NCI-H748 treated with DMSO at 0.1 percent for 48 hours (cell line): Measurements from ENCODE around the gene ADNP.
"Not testable (repeated sequence)": the region's sequence is repeated elsewhere in the genome, so short reads cannot be mapped to it uniquely, and the experiment has no call there.

Source experiments
- DNase-seq: peaks from one replicate; lab custom pipeline; 2025; lab: John Stamatoyannopoulos, UW

Gene ADNP

GRCh38 chr20:50931306-50932015, at the start of gene ADNP:
ADNP (minus strand) TSS chr20:50931437; CDS start chr20:50903996, 27,441 bp downstream.
- peak; percentile 92 for DNase-seq

DNA sequence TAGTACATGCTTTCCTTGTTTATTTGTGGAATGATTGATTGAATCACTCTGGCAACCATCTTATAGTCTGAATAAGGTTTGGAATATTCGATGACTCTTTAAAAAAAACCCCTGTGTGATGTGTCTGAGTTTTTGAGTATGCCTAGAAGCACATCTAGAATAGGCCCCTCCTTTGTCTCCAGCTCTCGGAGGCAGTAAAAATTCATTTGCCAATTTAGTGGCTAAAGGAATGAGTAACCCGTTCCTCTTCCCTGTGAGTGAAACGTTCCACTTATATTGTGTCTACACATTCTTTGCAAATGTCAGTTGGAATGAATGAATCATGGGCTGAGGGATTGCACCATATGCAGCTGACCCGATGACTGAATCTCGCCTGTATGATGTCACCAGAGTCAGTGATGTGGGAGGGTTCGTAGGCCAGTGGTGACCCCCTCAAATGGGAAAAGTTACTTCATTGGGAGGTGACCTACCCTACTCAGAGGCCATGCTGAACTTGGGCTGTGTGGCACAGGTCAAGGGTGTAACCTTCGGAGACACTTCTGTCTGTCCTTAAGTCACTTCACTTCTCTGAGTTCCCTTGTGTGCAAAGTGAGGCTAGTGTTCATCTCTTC, 48.9 kb upstream of the ADNP start:
- DNase-seq, result no peak

DNA sequence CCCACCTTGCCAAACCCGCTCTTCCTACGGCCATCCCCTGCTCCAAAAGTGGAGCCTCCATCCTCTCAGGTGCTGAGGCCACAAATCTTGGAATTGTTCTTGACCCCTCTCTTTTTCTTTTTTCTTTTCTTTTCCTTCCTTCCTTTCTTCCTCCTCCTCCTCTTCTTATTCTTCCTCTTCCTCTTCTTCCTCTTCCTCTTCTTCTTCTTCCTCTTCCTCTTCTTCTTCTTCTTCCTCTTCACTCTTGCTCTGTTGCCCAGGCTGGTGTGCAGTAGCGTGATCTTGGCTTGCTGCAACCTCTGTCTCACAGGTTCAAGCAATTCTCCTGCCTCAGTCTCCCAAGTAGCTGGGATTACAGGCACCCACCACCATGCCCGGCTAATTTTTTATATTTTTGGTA, 47.3 kb upstream of the ADNP start:
- DNase-seq, result not testable (repeated sequence)

DNA sequence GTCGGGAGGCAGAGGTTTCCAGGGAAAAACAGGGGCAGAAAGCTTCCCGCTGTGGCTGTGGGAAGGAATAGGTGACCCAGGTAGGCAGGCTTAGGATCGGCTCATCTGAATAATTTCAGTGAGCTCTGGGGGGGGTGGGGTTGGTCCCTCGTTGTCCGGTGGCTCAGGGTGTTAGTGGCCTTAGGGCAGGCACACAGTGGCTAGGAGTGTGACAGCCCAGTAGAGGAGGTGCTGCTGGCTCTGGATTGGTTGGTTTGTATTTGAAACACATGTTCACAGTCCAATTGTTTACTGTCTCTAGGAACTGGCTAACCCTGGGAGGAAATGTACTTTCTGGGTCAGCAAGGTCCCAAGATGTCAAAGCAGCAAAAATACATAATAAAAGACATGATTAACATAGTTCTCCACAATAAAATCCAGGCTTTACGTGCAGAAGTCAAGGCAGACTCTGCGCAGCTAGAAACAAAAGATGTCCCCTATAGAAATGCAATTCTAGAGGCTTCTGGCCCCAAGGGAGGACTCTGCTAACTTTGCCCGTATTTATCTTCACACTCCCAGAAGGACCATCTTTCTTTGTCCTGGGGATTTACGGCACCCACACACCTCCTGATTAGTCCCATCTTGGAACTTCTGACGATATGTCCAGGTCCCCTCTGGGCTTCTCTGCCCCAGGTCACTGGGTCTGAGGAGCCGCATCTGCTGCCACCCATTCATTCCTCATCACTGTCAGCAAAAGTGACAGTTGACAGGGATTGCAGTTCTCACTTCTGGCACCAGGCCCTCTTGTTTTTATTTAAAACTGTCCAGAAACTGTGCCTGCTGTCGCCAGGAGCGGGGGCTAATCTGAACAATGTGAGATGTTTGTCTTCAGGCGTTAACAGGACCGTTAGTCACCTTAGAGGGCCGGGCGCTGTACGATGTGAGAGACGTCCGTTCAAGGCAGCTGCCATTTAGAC, 46.1 kb upstream of the ADNP start:
- no peak for DNase-seq

DNA sequence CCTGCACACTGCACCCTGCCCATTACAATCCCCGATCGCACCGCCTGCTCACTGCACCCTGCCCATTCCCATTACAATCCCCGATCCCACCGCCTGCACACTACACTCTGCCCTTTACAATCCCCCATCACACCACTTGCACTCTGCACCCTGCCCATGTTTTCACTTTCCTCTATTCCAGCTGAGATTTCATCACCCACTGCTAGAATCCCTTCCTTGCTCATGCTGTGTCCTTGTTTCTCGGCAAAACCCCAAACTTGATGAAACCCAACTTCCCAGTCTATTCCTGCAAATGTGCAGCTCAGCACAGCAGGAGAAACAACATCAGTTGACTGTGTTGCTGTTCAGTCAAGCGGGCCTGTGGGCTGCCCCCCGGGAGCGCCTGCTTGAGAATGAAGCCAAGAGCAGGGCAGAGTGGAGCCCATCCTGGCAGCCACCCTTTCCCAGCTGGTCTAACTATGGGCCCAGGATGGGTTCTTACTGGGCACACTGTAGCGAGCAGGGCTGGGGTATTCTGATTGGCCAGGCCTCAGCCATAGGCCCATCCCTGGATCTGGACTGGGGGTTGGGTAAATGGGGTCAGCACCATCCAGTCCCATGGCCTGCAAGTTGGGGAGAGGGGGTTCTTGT, 44.6 kb upstream of the ADNP start:
- no peak for DNase-seq

GRCh38 chr20:50969912-50970311, 38.7 kb upstream of the ADNP start:
- no peak for DNase-seq

DNA sequence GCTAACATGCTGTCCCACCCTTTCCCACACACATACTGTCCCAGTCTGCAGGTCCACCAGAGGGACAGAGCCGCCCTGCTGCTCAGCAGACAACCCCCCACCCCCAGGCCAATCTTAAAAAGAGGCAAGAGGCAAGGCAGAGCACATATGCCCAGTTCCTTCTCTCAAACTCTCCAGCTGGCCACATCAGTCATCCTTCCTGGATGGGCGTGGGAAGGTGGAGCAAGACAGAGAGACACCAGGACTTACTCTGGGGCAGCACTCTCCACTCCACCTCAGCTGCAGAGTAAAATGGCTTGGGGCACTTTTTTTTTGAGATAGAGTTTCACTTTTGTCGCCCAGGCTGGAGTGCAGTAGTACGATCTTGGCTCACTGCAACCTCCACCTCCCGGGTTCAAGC, 38.2 kb upstream of the ADNP start:
- no peak for DNase-seq

- DNase-seq, result no peak
These were observed 37.1 kb upstream of the ADNP start for GRCh38 chr20:50968289-50968688.

- DNase-seq, result no peak
These were observed 36.3 kb upstream of the ADNP start for GRCh38 chr20:50967586-50967985.

GRCh38 chr20:50959543-50960126, 28.4 kb upstream of the ADNP start:
- no peak for DNase-seq

- peak; percentile 72 for DNase-seq
These were observed 27.6 kb upstream of the ADNP start, which contains the start of gene MOCS3 for GRCh38 chr20:50958615-50959542. MOCS3 (plus strand) TSS chr20:50958818; CDS start chr20:50958843, 25 bp downstream.

DNA sequence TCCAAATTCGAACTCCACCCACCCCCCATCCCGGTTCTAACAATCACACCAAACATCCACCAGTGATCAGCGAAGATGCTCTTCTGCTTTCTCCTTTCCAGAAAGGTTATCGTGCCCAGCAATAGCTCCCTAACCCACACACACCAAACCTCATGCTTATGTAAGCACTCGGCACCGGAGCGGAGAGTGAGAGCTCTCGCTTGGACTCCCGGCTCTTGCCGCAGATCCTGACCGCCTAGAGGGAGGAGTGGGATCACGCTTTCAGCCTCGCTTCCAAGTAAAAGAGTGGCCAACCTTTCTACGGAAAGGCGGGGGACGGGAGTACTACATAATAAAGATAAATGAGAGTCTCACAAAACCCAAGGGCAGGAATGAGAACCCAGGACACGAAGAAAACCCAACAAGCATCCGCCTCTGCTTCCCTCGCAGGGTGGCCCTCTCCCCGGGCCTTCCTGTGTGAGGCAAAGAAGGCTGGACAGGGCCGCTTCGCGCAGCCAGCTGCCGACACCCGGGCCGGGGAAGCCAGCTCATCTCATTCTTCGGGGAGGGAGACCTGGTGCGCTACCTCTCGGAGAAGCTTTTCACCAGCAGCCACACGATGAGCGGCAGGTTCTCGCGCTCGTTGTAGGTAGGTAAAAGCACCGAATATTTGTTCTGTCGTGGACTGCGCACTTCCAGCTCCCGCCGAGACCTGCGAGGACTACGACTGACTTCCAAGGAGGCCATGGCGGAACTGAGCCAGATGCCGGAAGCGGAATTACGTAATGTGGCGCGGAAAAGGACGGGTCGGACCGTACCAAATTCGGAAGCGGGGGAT, 26.8 kb upstream of the ADNP start, which contains the start of gene DPM1:
DPM1 (minus strand) TSS at position 735 of the 817 bp plus-strand sequence; CDS start at position 726, 9 bp downstream.
- DNase-seq, result no peak

DNA sequence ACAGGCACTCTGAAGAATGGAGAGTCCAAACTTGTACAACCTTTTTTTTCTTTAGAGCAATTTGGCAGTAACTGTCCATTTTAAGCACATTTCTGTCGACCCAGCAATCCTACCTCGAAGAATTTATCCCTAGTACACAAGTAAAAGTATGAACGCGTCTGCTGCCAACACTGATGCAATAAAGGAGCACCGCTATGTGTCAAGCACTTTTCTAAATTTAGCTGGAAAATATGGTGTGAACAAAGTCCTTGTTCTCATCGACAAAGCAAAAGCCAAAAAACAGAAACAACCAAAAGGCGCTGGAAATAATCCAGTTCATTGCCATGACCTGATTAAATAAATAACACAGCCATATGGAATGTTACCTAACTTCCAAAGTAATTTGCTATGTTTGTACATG, 26.0 kb upstream of the ADNP start:
- no peak for DNase-seq

- DNase-seq, result no peak
These were observed 22.6 kb upstream of the ADNP start for GRCh38 chr20:50953821-50954220.

- DNase-seq, result no peak
These were observed 22.0 kb upstream of the ADNP start for GRCh38 chr20:50953196-50953595.

DNA sequence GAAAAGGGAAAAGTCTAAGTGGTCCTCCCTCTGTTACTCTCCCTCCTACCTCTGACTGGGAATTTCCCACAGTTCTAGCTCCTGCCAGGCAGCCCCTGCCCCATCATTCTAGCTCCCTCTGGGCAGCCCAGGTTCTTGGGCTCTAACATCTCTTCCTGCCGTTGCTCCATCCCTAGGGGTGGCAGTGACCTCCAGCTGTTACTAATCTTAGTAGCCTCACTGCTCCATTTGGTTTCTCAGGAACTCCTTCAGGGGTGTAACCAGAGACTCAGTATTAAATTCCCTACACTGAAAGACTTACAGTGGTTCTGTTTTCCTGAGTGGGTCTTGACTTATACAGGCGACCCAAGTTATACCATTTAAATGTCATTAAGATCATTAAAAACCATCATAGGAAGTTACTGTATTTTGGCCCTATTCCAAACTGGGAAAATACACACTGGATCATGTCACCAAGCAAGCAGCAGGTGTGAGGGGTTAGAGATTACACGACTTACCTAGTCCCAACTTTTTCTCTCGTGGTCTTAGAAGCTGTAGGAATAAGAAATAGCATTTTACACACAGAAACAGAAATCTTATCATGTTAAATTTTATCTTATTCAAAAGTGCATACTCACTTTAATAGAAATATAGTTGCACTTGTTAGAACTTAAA, 17.0 kb upstream of the ADNP start:
- DNase-seq, result no peak

- DNase-seq, result no peak
These were observed 11.8 kb upstream of the ADNP start for GRCh38 chr20:50943069-50943468.

DNA sequence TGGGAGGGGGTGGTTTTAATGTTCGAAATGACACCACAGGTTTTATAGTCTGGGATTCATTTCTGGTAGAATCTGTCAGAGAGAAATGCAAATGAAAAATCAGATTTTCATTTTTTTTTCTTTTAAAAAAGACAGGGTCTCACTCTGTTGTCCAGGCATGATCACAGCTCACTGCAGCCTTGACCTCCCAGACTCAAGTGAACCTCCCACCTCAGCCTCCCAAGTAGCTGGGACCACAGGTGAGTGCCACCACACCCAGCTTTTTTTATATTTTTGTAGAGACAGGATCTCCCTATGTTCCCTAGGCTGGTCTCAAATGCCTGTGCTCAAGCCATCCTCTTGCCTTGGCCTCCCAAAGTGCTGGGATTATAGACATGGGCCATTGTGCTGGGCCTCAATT, 2.4 kb upstream of the ADNP start:
- no peak for DNase-seq

DNA sequence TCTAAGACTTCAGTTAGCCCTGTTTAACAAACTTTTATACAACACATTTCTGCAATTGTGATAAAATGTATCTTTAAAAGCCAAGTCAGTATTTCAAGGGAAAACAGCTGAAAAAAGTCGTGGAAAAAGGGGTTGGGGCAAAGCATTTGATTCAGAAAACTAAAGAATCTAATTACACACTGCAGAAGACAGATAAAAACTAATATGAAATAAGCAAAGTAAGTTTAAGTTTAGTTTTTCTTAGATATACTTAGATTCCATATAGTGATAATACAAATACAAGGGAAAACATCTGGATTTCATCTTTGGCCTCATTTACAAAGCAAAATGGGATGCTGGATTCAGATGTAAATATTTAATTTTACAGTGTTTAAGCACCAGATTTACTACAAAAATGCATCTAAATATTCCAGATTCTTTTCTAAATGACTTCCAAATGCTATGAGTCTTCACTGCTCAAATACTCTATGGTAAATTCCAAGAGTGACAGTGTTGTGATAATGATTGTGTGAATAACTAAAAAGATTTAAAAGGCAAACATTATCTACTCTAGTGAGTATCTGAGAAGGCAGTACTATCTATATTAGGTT, 1.5 kb upstream of the ADNP start:
- no peak for DNase-seq
